Naive thymus-derived CD4-positive, alpha-beta T cell (primary cell): ENCODE measurements around the gene NUP205. TPM values are rescaled to one million over a fixed set of nuclear protein-coding genes. Genes with fewer than 3 reads are reported as not detected.

Experiments used
- ATAC-seq: fragments of 150-1000 bp; cut with Tn5 transposase; 2 replicates; pipeline ENCODE4 v1.10.0; 2021; ENCODE audit warnings: mild to moderate bottlenecking, moderate library complexity
- CTCF ChIA-PET: fragments of 350-600 bp; sonication (Branson Sonifier 250); formaldehyde crosslinking; loops from one replicate; lab custom pipeline; 2021; ENCODE audit warnings: antibody characterized with exemption; lab: Charles Lee
- POLR2A ChIA-PET: fragments of 350-600 bp; sonication (Branson Sonifier 250); formaldehyde crosslinking; loops from one replicate; lab custom pipeline; 2021; ENCODE audit warnings: antibody characterized with exemption, inconsistent platforms; lab: Charles Lee
- DNase-seq, 9 donors: peaks; one replicate each; pipeline versions ENCODE4 v3.0.0 to v3.0.0-alpha.2; 2020 to 2022; ENCODE audit warnings: mixed read lengths in 1 of 9
- H3K27ac ChIP-seq: one replicate; pipeline ENCODE4 v1.7.0; 2013; ENCODE audit warnings: mild to moderate bottlenecking, low read depth, low read length, moderate library complexity
- H3K27me3 ChIP-seq, 2 donors: one replicate each; pipeline ENCODE4 v1.7.0; 2013; ENCODE audit warnings: low read length in 2 of 2, mild to moderate bottlenecking in 2 of 2, moderate library complexity in 2 of 2; ENCODE audit not compliant: control insufficient read depth in 2 of 2, insufficient read depth in 2 of 2
- H3K36me3 ChIP-seq, 3 experiments: 1 replicate in 2 of 3; 2 replicates in 1 of 3; pipeline ENCODE4 v1.7.0; 2013; ENCODE audit warnings: low read length in 3 of 3, mild to moderate bottlenecking in 3 of 3, moderate library complexity in 1 of 3; ENCODE audit not compliant: insufficient read depth in 3 of 3, control insufficient read depth in 2 of 3
- H3K4me1 ChIP-seq, 2 donors: one replicate each; pipeline ENCODE4 v1.7.0; 2013; ENCODE audit warnings: low read length in 2 of 2, mild to moderate bottlenecking in 2 of 2, moderate library complexity in 1 of 2; ENCODE audit not compliant: control insufficient read depth in 2 of 2, insufficient read depth in 2 of 2
- H3K4me3 ChIP-seq: 2 replicates; pipeline ENCODE4 v1.7.0; 2013; ENCODE audit warnings: mild to moderate bottlenecking, low read length
- H3K9me3 ChIP-seq, 3 experiments: 1 replicate in 2 of 3; 2 replicates in 1 of 3; pipeline ENCODE4 v1.7.0; 2013; ENCODE audit warnings: low read length in 3 of 3; ENCODE audit not compliant: control insufficient read depth in 2 of 3
- H3K27ac Mint-ChIP-seq, 9 donors: one replicate each; pipeline ENCODE4 v1.8.0; 2020 to 2022; ENCODE audit warnings: mixed read lengths in 9 of 9, mild to moderate bottlenecking in 8 of 9, moderate library complexity in 5 of 9, inconsistent platforms in 2 of 9
- H3K27me3 Mint-ChIP-seq, 5 donors: one replicate each; pipeline ENCODE4 v1.8.0; 2021 to 2022; ENCODE audit warnings: mixed read lengths in 5 of 5, mild to moderate bottlenecking in 1 of 5
- H3K36me3 Mint-ChIP-seq, 5 donors: one replicate each; pipeline ENCODE4 v1.8.0; 2020 to 2022; ENCODE audit warnings: mixed read lengths in 5 of 5, mild to moderate bottlenecking in 3 of 5, inconsistent platforms in 1 of 5
- H3K4me1 Mint-ChIP-seq, 7 donors: one replicate each; pipeline ENCODE4 v1.8.0; 2020 to 2022; ENCODE audit warnings: mixed read lengths in 7 of 7, mild to moderate bottlenecking in 3 of 7, inconsistent platforms in 1 of 7
- H3K4me3 Mint-ChIP-seq, 10 donors: one replicate each; pipeline ENCODE4 v1.8.0; 2020 to 2022; ENCODE audit warnings: mild to moderate bottlenecking in 10 of 10, mixed read lengths in 10 of 10, moderate library complexity in 6 of 10, inconsistent platforms in 2 of 10
- H3K9me3 Mint-ChIP-seq, 11 donors: one replicate each; pipeline ENCODE4 v1.8.0; 2020 to 2022; ENCODE audit warnings: mixed read lengths in 11 of 11, mild to moderate bottlenecking in 4 of 11, inconsistent platforms in 1 of 11, moderate library complexity in 1 of 11
- intact Hi-C, 2 donors: fragments of 100-400 bp; cut with micrococcal nuclease; formaldehyde crosslinking; loops; one replicate each; pipeline ENCODE4 v1.15.1; 2023
- polyA plus RNA-seq, 2 donors: library from polyadenylated mRNA; unstranded; fragments of 300-500 nt; fragmentation: Illumina TruSeq; gene quantifications; one replicate each; pipeline ENCODE4 v1.2.3, GENCODE V29; 2021
- total RNA-seq, 6 experiments: library from RNA in 5 of 6; stranded (reverse) in 5 of 6; gene quantifications; 1 replicate in 5 of 6; 2 replicates in 1 of 6; pipeline ENCODE4 v1.2.3 and lab custom pipeline; 2021 to 2026

Gene NUP205
- total and polyA plus RNA-seq, 7 experiments from 2014 or later, result 22.9 to 88.8 (median 54.3) TPM

DNA sequence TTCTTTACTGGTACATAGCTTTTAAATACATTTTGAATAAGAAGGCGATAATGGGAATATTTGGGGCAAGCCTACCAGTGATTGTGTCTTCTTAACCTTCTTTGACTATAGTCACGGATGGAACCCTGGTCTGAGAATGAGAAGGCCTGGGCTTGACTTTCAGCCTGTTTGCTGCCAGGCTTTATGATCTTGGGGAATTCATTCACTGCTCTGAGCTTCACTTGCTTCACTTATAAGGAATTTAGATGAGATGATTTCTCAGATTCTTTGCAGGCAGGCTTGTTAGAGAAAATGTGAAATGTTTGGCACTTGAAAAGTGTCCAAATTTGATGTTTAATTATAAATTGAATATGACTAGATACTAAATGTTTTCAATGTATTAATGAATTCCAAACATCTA lies 42.5 kb downstream of the NUP205 start:
- Histone ChIP-seq H3K27me3 (no peaks in the 10 kb centered on the region), H3K9me3 (no peaks in the 10 kb centered on the region), H3K27ac (no peak overlapping the region), H3K4me3 (no peak overlapping the region), H3K36me3 (peaks cover 10 to 56% (median 11%) of the 10 kb centered on the region in 3 experiments), H3K4me1 (no peaks in the 10 kb centered on the region)
- intact Hi-C loops, result loop anchor here in 1 of 2 donors (2.0 kb wide), 1 partner anchor 15 kb away; no protein-coding TSS in a partner anchor
- ChIA-PET CTCF (no interaction called here), POLR2A (no interaction called here)
- DNase-seq (no peak), ATAC-seq (no peak)
- H3K36me3 Mint-ChIP-seq, result peaks cover 17 to 56% (median 23%) of the 10 kb centered on the region in 5 donors
- no peak overlapping the region for H3K4me3 Mint-ChIP-seq
- peaks cover 0 to 5% (median 0%) of the 10 kb centered on the region in 7 donors for H3K4me1 Mint-ChIP-seq
- H3K27me3 Mint-ChIP-seq, result no peaks in the 10 kb centered on the region
- H3K27ac Mint-ChIP-seq, result no peak overlapping the region
- no peaks in the 10 kb centered on the region for H3K9me3 Mint-ChIP-seq

DNA sequence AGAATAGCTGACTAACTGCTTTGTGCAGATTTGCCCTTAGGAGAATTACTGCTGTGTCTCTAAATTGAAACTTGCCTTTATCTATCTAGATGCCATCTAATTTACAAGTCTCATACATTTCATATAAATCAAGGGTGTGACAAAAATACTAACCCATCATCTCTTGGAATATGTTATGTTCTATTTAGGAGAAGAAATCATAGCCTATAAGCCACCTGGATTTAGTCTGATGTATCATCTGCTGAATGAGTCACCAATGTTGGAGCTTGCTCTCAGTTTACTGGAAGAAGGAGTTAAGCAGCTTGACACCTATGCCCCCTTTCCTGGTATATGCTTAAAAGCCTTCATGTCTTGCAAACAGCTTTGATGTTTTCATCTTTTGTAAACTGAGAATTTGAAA lies 43.5 kb downstream of the NUP205 start:
- Mint-ChIP-seq H3K27me3 (no peaks in the 10 kb centered on the region), H3K4me3 (no peak overlapping the region)

DNA sequence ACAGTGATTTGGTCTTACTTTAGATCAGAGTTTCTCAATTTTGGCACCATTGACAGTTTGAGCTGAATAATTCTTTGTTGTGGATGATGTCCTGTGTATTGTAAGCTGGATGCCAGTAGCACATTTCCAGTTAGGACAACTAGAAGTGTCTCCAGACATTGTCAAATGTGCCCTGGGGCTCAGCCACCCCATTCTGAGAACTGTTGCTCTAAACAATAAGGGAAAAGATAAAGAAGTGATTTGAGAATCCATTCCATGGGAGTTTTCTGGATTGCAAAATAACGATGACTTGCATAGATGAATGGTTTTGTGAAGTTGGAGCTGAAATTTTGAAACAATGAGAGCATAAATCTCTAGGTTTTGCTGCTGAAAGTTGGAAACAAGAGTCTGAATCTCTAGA lies 44.6 kb downstream of the NUP205 start:
- CTCF ChIA-PET, result interaction anchor here (1.2 kb wide), 1 partner anchor 19 kb away, joined by 5 read pairs; no protein-coding TSS in a partner anchor
- Mint-ChIP-seq H3K9me3 (no peaks in the 10 kb centered on the region), H3K4me3 (no peak overlapping the region), H3K4me1 (peaks cover 0 to 5% (median 0%) of the 10 kb centered on the region in 7 donors), H3K36me3 (peaks cover 18 to 64% (median 29%) of the 10 kb centered on the region in 5 donors), H3K27me3 (no peaks in the 10 kb centered on the region), H3K27ac (peak overlapping the region in 1 of 9 donors; percentile 64)
- Histone ChIP-seq H3K4me1 (no peaks in the 10 kb centered on the region), H3K4me3 (no peak overlapping the region), H3K9me3 (no peaks in the 10 kb centered on the region), H3K36me3 (peaks cover 9 to 61% (median 11%) of the 10 kb centered on the region in 3 experiments), H3K27ac (no peak overlapping the region), H3K27me3 (no peaks in the 10 kb centered on the region)
- intact Hi-C loops, result no loop called here
- DNase-seq, result no peak
- POLR2A ChIA-PET, result interaction anchor here (1.1 kb wide), 1 partner anchor 9 kb away, joined by 3 read pairs; no protein-coding TSS in a partner anchor
- ATAC-seq, result no peak

More for the DNA sequence above, 43.5 kb downstream of the NUP205 start:
- Mint-ChIP-seq H3K4me1 (peaks cover 0 to 5% (median 0%) of the 10 kb centered on the region in 7 donors), H3K27ac (peak overlapping the region in 2 of 9 donors; percentile 8 to 36), H3K36me3 (peaks cover 12 to 56% (median 23%) of the 10 kb centered on the region in 5 donors), H3K9me3 (no peaks in the 10 kb centered on the region)
- no peak overlapping the region for H3K4me3 ChIP-seq
- no peaks in the 10 kb centered on the region for H3K4me1 ChIP-seq
- no peak overlapping the region for H3K27ac ChIP-seq
- CTCF ChIA-PET, result no interaction called here
- POLR2A ChIA-PET, result no interaction called here
- no peaks in the 10 kb centered on the region for H3K9me3 ChIP-seq
- ATAC-seq, result no peak
- no peak for DNase-seq
- H3K27me3 ChIP-seq, result no peaks in the 10 kb centered on the region
- intact Hi-C loops, result loop anchor here in 1 of 2 donors (2.0 kb wide), 1 partner anchor 14 kb away; no protein-coding TSS in a partner anchor
- peaks cover 8 to 54% (median 11%) of the 10 kb centered on the region in 3 experiments for H3K36me3 ChIP-seq

DNA sequence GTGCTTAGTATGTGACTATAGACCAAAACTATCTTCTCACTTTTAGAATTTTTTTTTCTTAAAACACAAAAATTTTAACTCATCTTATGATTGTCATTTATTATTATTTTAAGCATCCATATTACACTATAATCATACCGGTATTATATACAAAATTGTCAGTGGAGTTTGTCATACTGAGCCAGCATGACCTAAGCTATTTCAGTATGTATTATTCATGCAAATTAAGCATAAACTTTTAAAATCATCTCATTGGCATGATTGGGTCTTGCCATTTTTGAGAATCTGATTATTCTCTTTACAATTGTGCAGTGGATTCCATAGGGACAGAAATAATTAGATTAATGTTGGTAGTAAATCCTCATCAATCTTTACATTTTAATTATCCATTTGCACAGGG lies 58.4 kb downstream of the NUP205 start:
- ATAC-seq (no peak), DNase-seq (no peak)
- Histone ChIP-seq H3K4me3 (no peak overlapping the region), H3K27ac (no peak overlapping the region), H3K27me3 (no peaks in the 10 kb centered on the region), H3K36me3 (peaks cover 0 to 64% (median 11%) of the 10 kb centered on the region in 3 experiments), H3K4me1 (no peaks in the 10 kb centered on the region), H3K9me3 (no peaks in the 10 kb centered on the region)
- Mint-ChIP-seq H3K36me3 (peaks cover 4 to 32% (median 10%) of the 10 kb centered on the region in 5 donors), H3K4me1 (no peaks in the 10 kb centered on the region), H3K9me3 (no peaks in the 10 kb centered on the region), H3K4me3 (no peak overlapping the region), H3K27me3 (no peaks in the 10 kb centered on the region), H3K27ac (no peak overlapping the region)
- intact Hi-C loops, result no loop called here
- POLR2A ChIA-PET, result no interaction called here
- CTCF ChIA-PET, result interaction anchor here (0.7 to 1.0 kb wide), 2 partner anchors 8 to 64 kb away, joined by 3 read pairs; no protein-coding TSS in a partner anchor

DNA sequence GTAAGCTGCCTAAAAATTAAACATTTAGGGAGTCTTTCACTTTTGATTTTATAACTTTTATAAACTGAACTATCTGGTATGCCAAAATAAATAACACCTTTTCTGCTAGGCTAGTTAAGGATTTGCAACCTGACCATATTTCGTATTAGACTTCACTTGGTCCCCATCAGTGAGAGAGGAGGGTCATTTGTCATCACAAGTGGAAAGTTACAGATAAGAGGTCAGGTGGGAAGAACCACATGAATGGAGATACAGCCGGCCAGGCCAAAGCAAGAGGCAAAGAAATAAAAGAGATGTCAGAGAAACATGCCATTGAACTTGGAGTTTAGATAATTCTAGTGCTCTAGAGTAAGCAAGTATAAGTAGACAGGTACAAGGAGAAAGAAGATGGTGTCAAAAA lies 60.1 kb downstream of the NUP205 start:
- DNase-seq (no peak), ATAC-seq (no peak)
- H3K9me3 Mint-ChIP-seq, result no peaks in the 10 kb centered on the region
- H3K4me1 Mint-ChIP-seq, result no peaks in the 10 kb centered on the region
- ChIA-PET CTCF (no interaction called here), POLR2A (no interaction called here)
- intact Hi-C loops, result no loop called here
- peaks cover 4 to 24% (median 10%) of the 10 kb centered on the region in 5 donors for H3K36me3 Mint-ChIP-seq
- Histone ChIP-seq H3K36me3 (peaks cover 0 to 55% (median 11%) of the 10 kb centered on the region in 3 experiments), H3K4me1 (no peaks in the 10 kb centered on the region), H3K27me3 (no peaks in the 10 kb centered on the region), H3K27ac (no peak overlapping the region), H3K4me3 (no peak overlapping the region), H3K9me3 (no peaks in the 10 kb centered on the region)
- H3K27me3 Mint-ChIP-seq, result no peaks in the 10 kb centered on the region
- no peak overlapping the region for H3K4me3 Mint-ChIP-seq
- H3K27ac Mint-ChIP-seq, result no peak overlapping the region

DNA sequence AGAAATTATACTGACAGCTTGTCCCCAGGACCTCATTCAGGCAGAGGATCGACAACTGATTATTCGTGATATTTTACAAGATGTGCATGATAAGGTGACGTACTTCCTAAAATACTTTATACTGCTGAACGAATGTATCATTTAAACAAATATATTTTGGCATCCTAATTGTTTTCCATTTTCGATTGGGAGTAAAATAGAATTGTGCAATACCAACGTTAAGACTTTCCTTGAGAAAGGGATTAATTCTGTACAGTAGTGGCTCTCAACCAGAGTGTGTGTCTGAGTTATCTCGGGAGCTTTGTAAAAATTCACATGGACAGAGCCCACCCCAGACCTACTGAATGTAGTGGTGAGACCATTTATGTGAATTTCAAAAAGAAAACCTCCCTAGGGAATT lies 60.8 kb downstream of the NUP205 start:
- Histone ChIP-seq H3K27ac (no peak overlapping the region), H3K36me3 (peaks cover 0 to 61% (median 11%) of the 10 kb centered on the region in 3 experiments), H3K27me3 (no peaks in the 10 kb centered on the region), H3K9me3 (no peaks in the 10 kb centered on the region), H3K4me1 (no peaks in the 10 kb centered on the region), H3K4me3 (no peak overlapping the region)
- no peaks in the 10 kb centered on the region for H3K9me3 Mint-ChIP-seq
- ATAC-seq (no peak), DNase-seq (no peak)
- ChIA-PET CTCF (interaction anchor here (1.4 kb wide), 1 partner anchor 27 kb away, joined by 4 read pairs; no protein-coding TSS in a partner anchor), POLR2A (no interaction called here)
- intact Hi-C loops, result no loop called here
- H3K4me3 Mint-ChIP-seq, result no peak overlapping the region
- no peak overlapping the region for H3K27ac Mint-ChIP-seq
- H3K4me1 Mint-ChIP-seq, result no peaks in the 10 kb centered on the region
- no peaks in the 10 kb centered on the region for H3K27me3 Mint-ChIP-seq
- peaks cover 4 to 27% (median 10%) of the 10 kb centered on the region in 5 donors for H3K36me3 Mint-ChIP-seq

DNA sequence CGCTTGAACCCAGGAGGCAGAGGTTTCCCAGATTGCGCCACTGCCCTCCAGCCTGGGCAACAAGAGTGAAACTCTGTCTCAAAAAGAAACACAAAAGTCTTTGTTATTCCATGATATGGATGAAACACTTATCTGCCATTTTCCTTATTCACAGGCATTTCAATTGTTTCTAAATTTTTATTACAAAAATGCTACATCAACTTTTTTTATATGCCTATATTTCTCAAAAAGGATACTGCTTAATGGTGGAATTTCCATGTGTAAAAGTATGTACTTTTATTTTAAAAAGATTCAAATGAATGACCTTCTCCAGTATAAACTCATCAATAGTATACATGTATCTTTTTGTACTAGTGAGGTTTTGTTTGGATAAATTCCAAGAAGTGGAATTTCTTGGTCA lies 62.7 kb downstream of the NUP205 start:
- H3K36me3 ChIP-seq, result peaks cover 0 to 64% (median 11%) of the 10 kb centered on the region in 3 experiments
- ChIA-PET CTCF (interaction anchor here (0.6 to 2.6 kb wide), 2 partner anchors 25 to 174 kb away, joined by 3 to 12 read pairs; no protein-coding TSS in a partner anchor), POLR2A (no interaction called here)
- no peaks in the 10 kb centered on the region for H3K27me3 ChIP-seq
- Mint-ChIP-seq H3K4me3 (no peak overlapping the region), H3K36me3 (peaks cover 7 to 38% (median 11%) of the 10 kb centered on the region in 5 donors), H3K27me3 (no peaks in the 10 kb centered on the region), H3K9me3 (no peaks in the 10 kb centered on the region), H3K4me1 (no peaks in the 10 kb centered on the region), H3K27ac (peak overlapping the region in 1 of 9 donors; percentile 28)
- H3K4me1 ChIP-seq, result no peaks in the 10 kb centered on the region
- H3K4me3 ChIP-seq, result no peak overlapping the region
- intact Hi-C loops, result loop anchor here in 1 of 2 donors (2.0 kb wide), 1 partner anchor 24 kb away; no protein-coding TSS in a partner anchor
- no peak overlapping the region for H3K27ac ChIP-seq
- DNase-seq (no peak), ATAC-seq (no peak)
- H3K9me3 ChIP-seq, result no peaks in the 10 kb centered on the region
